ENCODE measurements around the gene CSF3R.
A peak's percentile ranks its signal among the peaks of the same experiment; 100 is the strongest.

CSF3R gene

GRCh38 chr1:36463463-36463802 is 19.3 kb downstream of the CSF3R start:
- DNase-seq (ENCODE audit: low read depth, low spot score): no peak

GRCh38 chr1:36458910-36459309 is 23.8 kb downstream of the CSF3R start:
- DNase-seq (ENCODE audit: low read depth, low spot score): no peak

GRCh38 chr1:36457691-36458090 is 25.0 kb downstream of the CSF3R start:
- no peak for DNase-seq (ENCODE audit: low read depth, low spot score)

GRCh38 chr1:36456391-36456928 is 26.3 kb downstream of the CSF3R start:
- DNase-seq (ENCODE audit: low read depth, low spot score): no peak

GRCh38 chr1:36455386-36455785 is 27.3 kb downstream of the CSF3R start:
- DNase-seq (ENCODE audit: low read depth, low spot score): no peak

- no peak for DNase-seq (ENCODE audit: low read depth, low spot score)
Measured at GRCh38 chr1:36453600-36454388, 28.9 kb downstream of the CSF3R start.

- no peak for DNase-seq (ENCODE audit: low read depth, low spot score)
Measured at GRCh38 chr1:36453051-36453450, 29.7 kb downstream of the CSF3R start.

- DNase-seq (ENCODE audit: low read depth, low spot score): no peak
Measured at GRCh38 chr1:36450919-36451305, 31.8 kb downstream of the CSF3R start.

GRCh38 chr1:36450270-36450918 is 32.3 kb downstream of the CSF3R start, which contains the start of gene OSCP1:
TSS of gene OSCP1 (minus strand) at chr1:36450451. CDS start at chr1:36450369, 82 bp downstream.
- DNase-seq (ENCODE audit: low read depth, low spot score): peak; percentile 98

- DNase-seq (ENCODE audit: low read depth, low spot score): no peak
Measured at GRCh38 chr1:36448530-36449056, 34.1 kb downstream of the CSF3R start.

- DNase-seq (ENCODE audit: low read depth, low spot score): no peak
Measured at GRCh38 chr1:36447450-36447849, 35.3 kb downstream of the CSF3R start.

GRCh38 chr1:36446746-36447145 is 36.0 kb downstream of the CSF3R start:
- no peak for DNase-seq (ENCODE audit: low read depth, low spot score)

GRCh38 chr1:36446271-36446670 is 36.4 kb downstream of the CSF3R start:
- DNase-seq (ENCODE audit: low read depth, low spot score): peak; percentile 74

GRCh38 chr1:36443297-36443696 is 39.4 kb downstream of the CSF3R start:
- DNase-seq (ENCODE audit: low read depth, low spot score): no peak

GRCh38 chr1:36442337-36442736 is 40.4 kb downstream of the CSF3R start:
- no peak for DNase-seq (ENCODE audit: low read depth, low spot score)

GRCh38 chr1:36440646-36441045 is 42.1 kb downstream of the CSF3R start:
- no peak for DNase-seq (ENCODE audit: low read depth, low spot score)

- DNase-seq (ENCODE audit: low read depth, low spot score): peak; percentile 45
Measured at GRCh38 chr1:36440044-36440443, 42.7 kb downstream of the CSF3R start.

GRCh38 chr1:36438715-36439114 is 44.0 kb downstream of the CSF3R start:
- no peak for DNase-seq (ENCODE audit: low read depth, low spot score)

GRCh38 chr1:36436821-36437220 is 45.9 kb downstream of the CSF3R start:
- peak; percentile 43 for DNase-seq (ENCODE audit: low read depth, low spot score)

- peak; percentile 53 for DNase-seq (ENCODE audit: low read depth, low spot score)
Measured at GRCh38 chr1:36433102-36433501, 49.6 kb downstream of the CSF3R start.

GRCh38 chr1:36432616-36433015 is 50.1 kb downstream of the CSF3R start:
- DNase-seq (ENCODE audit: low read depth, low spot score): no peak

- no peak for DNase-seq (ENCODE audit: low read depth, low spot score)
Measured at GRCh38 chr1:36425791-36426190, 56.9 kb downstream of the CSF3R start.

GRCh38 chr1:36421649-36422048 is 61.1 kb downstream of the CSF3R start:
- no peak for DNase-seq (ENCODE audit: low read depth, low spot score)
